NCI-H1694 (cell line): ENCODE data around the gene SUFU.

ENCODE experiments used
- DNase-seq: peaks from one replicate; lab custom pipeline; 2025; lab: John Stamatoyannopoulos, UW

Gene SUFU

GRCh38 chr10:102597131-102597991, 93.6 kb downstream of the SUFU start:
- DNase-seq, result no peak

- DNase-seq, result no peak
These were observed 94.5 kb downstream of the SUFU start for GRCh38 chr10:102598243-102598642.

GRCh38 chr10:102599565-102600327, 96.0 kb downstream of the SUFU start:
- DNase-seq, result no peak

- no peak for DNase-seq
These were observed 97.0 kb downstream of the SUFU start for GRCh38 chr10:102600816-102601215.

GRCh38 chr10:102601639-102602038, 97.9 kb downstream of the SUFU start:
- no peak for DNase-seq

- no peak for DNase-seq
These were observed 98.7 kb downstream of the SUFU start for GRCh38 chr10:102602272-102603045.

- DNase-seq, result no peak
These were observed 100.2 kb downstream of the SUFU start for GRCh38 chr10:102603946-102604345.

- DNase-seq, result no peak
These were observed 100.7 kb downstream of the SUFU start for GRCh38 chr10:102604439-102604841.

- DNase-seq, result no peak
These were observed 101.9 kb downstream of the SUFU start for GRCh38 chr10:102605712-102606111.

GRCh38 chr10:102608487-102608886, 104.7 kb downstream of the SUFU start:
- DNase-seq, result no peak

GRCh38 chr10:102610441-102610887, 106.7 kb downstream of the SUFU start:
- DNase-seq, result no peak

GRCh38 chr10:102611514-102612087, 107.8 kb downstream of the SUFU start:
- no peak for DNase-seq

- no peak for DNase-seq
These were observed 109.1 kb downstream of the SUFU start for GRCh38 chr10:102612964-102613275.

- no peak for DNase-seq
These were observed 109.5 kb downstream of the SUFU start for GRCh38 chr10:102613286-102613685.

GRCh38 chr10:102613785-102614184, 110.0 kb downstream of the SUFU start:
- no peak for DNase-seq

- DNase-seq, result no peak
These were observed 111.1 kb downstream of the SUFU start for GRCh38 chr10:102614888-102615287.

GRCh38 chr10:102615361-102615760, 111.6 kb downstream of the SUFU start:
- no peak for DNase-seq

GRCh38 chr10:102616066-102616770, 112.4 kb downstream of the SUFU start:
- DNase-seq, result no peak

- no peak for DNase-seq
These were observed 113.3 kb downstream of the SUFU start for GRCh38 chr10:102617041-102617440.

- DNase-seq, result no peak
These were observed 114.0 kb downstream of the SUFU start for GRCh38 chr10:102617816-102618215.

GRCh38 chr10:102619281-102619981, 115.7 kb downstream of the SUFU start:
- no peak for DNase-seq
